Measurements from ENCODE around the gene DRD2. TPM values are rescaled to one million over a fixed set of nuclear protein-coding genes. Genes with fewer than 3 reads are reported as not detected.

Gene DRD2
- total and polyA plus RNA-seq, 2 donors (not counting 3 experiments of a cell fraction or from before 2014, with no cell fraction given): not detected

DNA sequence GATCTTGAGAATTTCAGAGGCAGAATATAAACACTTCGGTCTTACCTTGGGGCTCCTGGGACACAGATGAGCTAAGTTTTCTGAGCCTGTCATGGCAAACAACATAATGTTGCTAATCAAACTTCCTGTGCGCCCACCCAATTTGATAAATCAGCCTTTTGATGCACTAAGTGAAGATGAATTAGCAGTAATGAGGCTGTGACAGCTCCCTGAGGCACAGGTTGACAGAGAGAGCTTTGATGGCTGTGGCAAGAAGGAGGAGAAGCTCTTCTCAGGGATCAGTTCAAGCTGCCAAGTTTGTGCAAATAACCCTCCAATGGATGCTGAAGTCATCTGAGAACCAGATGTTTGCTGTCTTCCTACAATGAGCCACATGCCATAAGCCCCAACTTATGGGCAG lies 34.4 kb downstream of the DRD2 start:
- Histone ChIP-seq H3K4me2 (ENCODE audit: insufficient read depth, low read length) (no peak overlapping the region), H3K4me1 (ENCODE audit: control insufficient read depth, extremely low read depth, insufficient read depth, low read length) (no peaks in the 10 kb centered on the region), H3K4me3 (replicated peaks in 1 of 3; ENCODE audit: insufficient read depth in 1 of 3, low read depth in 1 of 3, low read length in 3 of 3) (no peak overlapping the region), H3K27ac (ENCODE audit: insufficient read depth, low read depth, low read length) (no peak overlapping the region), H3K9me3 (replicated peaks; ENCODE audit: control insufficient read depth, insufficient read depth, low read length) (no peaks in the 10 kb centered on the region), H3K9ac (replicated peaks; ENCODE audit: extremely low read depth, insufficient read depth, low read length) (no peak overlapping the region), H4K20me1 (replicated peaks; ENCODE audit: control insufficient read depth, extremely low read depth, insufficient read depth, low read length) (no peaks in the 10 kb centered on the region), H3K9me1 (replicated peaks; ENCODE audit: control insufficient read depth, extremely low read depth, insufficient read depth, low read length) (no peaks in the 10 kb centered on the region), H3K79me2 (ENCODE audit: control insufficient read depth, insufficient read depth, low read length) (no peaks in the 10 kb centered on the region), H3K36me3 (ENCODE audit: control insufficient read depth in 2 of 2, extremely low read depth in 1 of 2, insufficient read depth in 2 of 2, low read length in 2 of 2) (no peaks in the 10 kb centered on the region), H2AFZ (ENCODE audit: low read depth, low read length) (no peak overlapping the region), H3K27me3 (ENCODE audit: control insufficient read depth in 2 of 2, insufficient read depth in 2 of 2, low read length in 2 of 2) (no peaks in the 10 kb centered on the region)
- dilution Hi-C loops (cut with MboI; ENCODE audit: extremely low pct_ligation_motif_present, low sequenced_read_pairs): no loop called here
- FAIRE-seq (no peak), DNase-seq (ENCODE audit: low read depth, low spot score) (no peak)
- POLR2A ChIA-PET: no interaction called here
- CTCF ChIA-PET: no interaction called here
- TF ChIP-seq, protein P1, sequence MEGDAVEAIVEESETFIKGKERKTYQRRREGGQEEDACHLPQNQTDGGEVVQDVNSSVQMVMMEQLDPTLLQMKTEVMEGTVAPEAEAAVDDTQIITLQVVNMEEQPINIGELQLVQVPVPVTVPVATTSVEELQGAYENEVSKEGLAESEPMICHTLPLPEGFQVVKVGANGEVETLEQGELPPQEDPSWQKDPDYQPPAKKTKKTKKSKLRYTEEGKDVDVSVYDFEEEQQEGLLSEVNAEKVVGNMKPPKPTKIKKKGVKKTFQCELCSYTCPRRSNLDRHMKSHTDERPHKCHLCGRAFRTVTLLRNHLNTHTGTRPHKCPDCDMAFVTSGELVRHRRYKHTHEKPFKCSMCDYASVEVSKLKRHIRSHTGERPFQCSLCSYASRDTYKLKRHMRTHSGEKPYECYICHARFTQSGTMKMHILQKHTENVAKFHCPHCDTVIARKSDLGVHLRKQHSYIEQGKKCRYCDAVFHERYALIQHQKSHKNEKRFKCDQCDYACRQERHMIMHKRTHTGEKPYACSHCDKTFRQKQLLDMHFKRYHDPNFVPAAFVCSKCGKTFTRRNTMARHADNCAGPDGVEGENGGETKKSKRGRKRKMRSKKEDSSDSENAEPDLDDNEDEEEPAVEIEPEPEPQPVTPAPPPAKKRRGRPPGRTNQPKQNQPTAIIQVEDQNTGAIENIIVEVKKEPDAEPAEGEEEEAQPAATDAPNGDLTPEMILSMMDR (IDR thresholded peaks at IDR 0.05; ENCODE audit: extremely low read depth in 1 of 2, insufficient read depth in 1 of 2, low read depth in 1 of 2, low read length in 2 of 2): no peak
- TF ChIP-seq GATA2 (IDR thresholded peaks at IDR 0.05; ENCODE audit: insufficient read depth, insufficient read length, low read depth, low read length): no peak
- TF ChIP-seq POLR2AphosphoS5 (IDR thresholded peaks at IDR 0.05; ENCODE audit: insufficient read depth, low read depth, low read length): no peak
- no peak for TF ChIP-seq MYC (IDR thresholded peaks at IDR 0.05; ENCODE audit: low read depth, low read length)
- no peak for TF ChIP-seq POLR2A (IDR thresholded peaks at IDR 0.05; ENCODE audit: low read depth, low read length)
- no peak for TF ChIP-seq EZH2 (IDR thresholded peaks at IDR 0.05; ENCODE audit: borderline replicate concordance, low read depth, low read length, severe bottlenecking)
- TF ChIP-seq JUN (IDR thresholded peaks at IDR 0.05; ENCODE audit: borderline replicate concordance, insufficient read depth, insufficient read length, low read depth): no peak
- no peak for TF ChIP-seq FOS (IDR thresholded peaks at IDR 0.05; ENCODE audit: borderline replicate concordance, insufficient read depth, low read length)
- TF ChIP-seq, protein P2, sequence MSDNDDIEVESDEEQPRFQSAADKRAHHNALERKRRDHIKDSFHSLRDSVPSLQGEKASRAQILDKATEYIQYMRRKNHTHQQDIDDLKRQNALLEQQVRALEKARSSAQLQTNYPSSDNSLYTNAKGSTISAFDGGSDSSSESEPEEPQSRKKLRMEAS (IDR thresholded peaks at IDR 0.05; ENCODE audit: insufficient read depth, insufficient read length): no peak
- BruUV-seq (replicated peaks): no TSS peak
- intact Hi-C loops (cut with micrococcal nuclease): no loop called here

Data from endothelial cell of umbilical vein (primary cell).